Stimulated activated CD4-positive, alpha-beta T cell treated with anti-CD3 and anti-CD28 coated beads, Interleukin-15, amount 100 ng/mL, for 1 hour (primary cell): Measurements from ENCODE around the gene N4BP2.

ENCODE experiments used
- DNase-seq, 2 donors: peaks; one replicate each; pipeline ENCODE4 v3.0.0-alpha.2; 2020; ENCODE audit warnings: low read depth in 1 of 2, low spot score in 1 of 2

The N4BP2 gene

DNA sequence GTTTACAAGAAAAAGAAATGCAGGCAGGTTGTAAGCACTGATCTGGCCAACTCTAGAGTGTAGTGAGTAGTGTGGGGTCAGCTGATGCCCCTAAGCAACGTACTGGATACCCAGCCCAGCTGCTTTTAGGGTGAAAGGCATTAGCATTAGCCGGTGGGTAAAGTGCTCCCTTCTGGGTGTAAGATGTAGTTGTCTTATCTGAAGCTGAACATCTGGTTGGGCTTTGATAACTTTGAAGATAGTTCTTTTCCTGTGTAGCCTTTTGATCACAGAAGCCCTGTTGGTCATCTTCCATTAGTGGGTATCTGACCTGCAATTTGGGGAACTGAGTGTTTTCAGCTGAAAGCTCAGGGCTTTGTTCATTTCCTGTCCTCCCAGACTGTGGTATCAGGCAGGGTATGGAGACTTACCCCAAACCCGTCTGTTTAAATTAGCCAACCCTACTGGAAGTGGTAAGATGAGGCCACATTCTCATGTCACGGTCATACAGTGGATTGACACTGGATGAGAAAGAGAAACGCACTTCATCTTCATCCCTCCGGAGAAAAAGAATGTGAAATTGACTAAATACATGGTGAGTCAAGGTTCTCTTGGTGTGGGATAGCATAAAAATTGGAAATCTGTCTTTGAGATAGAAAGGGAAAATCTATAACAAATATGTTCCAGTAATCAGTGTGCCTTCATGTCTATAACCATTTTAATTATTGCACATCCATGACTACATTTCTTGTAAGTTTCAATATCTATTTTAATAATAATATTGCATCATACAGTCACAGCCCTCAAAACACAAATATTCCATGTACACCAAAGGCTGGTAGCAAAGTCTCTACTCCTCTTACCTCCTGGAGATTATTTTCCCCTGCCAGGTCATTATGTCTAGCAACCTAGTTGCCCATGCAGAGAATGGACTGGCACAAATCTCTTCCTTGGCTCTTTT is 148.9 kb downstream of the N4BP2 start:
- no peak for DNase-seq

DNA sequence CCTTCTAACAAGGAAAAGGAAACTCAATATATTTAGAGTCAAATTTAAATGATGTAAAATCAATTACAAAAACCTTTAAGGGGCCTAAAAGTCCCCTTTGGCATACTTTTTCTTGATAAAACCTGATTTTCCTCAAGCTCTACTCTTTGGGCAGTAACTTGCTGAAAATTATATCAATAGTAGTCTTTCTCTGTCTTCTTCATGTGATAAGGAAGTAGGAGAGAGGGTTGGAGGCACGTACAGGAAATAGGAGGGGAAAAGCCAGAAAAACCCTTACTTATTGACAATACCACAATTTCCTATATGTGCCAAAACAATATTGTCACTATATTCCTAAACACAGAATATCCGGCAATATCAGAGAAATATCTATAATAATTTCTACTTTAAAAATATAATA is 149.8 kb downstream of the N4BP2 start:
- DNase-seq = no peak
